ENCODE data around the gene PNKD. TPM values are rescaled to one million over a fixed set of nuclear protein-coding genes. Genes with fewer than 3 reads are reported as not detected.

Gene PNKD
- total and polyA plus RNA-seq, 2 of the 8 experiments (the other 6 are each of a cell fraction or from before 2014, with no cell fraction given), result 43.9 to 65.4 TPM

GRCh38 chr2:218281449-218281848 is 11.1 kb downstream of the PNKD start:
- CTCF ChIA-PET (ENCODE audit: partially characterized antibody), result interaction anchor here (0.5 to 9.2 kb wide), 4 partner anchors 8 to 426 kb away, joined by 3 to 131 read pairs (median 4); partner anchors contain the start of genes AAMP and PNKD
- no peak overlapping the region for H2BK15ac ChIP-seq (ENCODE audit: low read length)
- H4K8ac ChIP-seq (ENCODE audit: extremely low read depth, insufficient read depth, low read length), result no peak overlapping the region
- H3K4me3 ChIP-seq (ENCODE audit: extremely low read depth in 1 of 4, insufficient read depth in 2 of 4, low read depth in 3 of 4, low read length in 4 of 4), result no peak overlapping the region
- DNase-seq (ENCODE audit: low read depth in 1 of 2, low spot score in 2 of 2) (no peak), FAIRE-seq (no peak)
- no peak overlapping the region for H2AK5ac ChIP-seq (ENCODE audit: low read depth, low read length)
- no peak overlapping the region for H4K91ac ChIP-seq (replicated peaks; ENCODE audit: insufficient read length, low read length)
- no peak overlapping the region for H2AFZ ChIP-seq (ENCODE audit: low read length)
- TF ChIP-seq BACH1 (IDR thresholded peaks at IDR 0.05; ENCODE audit: low read length) (no peak), USF2 (IDR thresholded peaks at IDR 0.05; ENCODE audit: low read length) (no peak), FOSL1 (IDR thresholded peaks at IDR 0.05; ENCODE audit: insufficient read depth, low read depth, low read length) (no peak), SRF (IDR thresholded peaks at IDR 0.05; ENCODE audit: low read depth, low read length) (no peak), ZNF274 (IDR thresholded peaks at IDR 0.05; ENCODE audit: borderline replicate concordance, extremely low read depth, low read length) (no peak), SP4 (IDR thresholded peaks at IDR 0.05; ENCODE audit: low read length) (no peak), RBBP5 (IDR thresholded peaks at IDR 0.05; ENCODE audit: borderline replicate concordance, low read depth, low read length) (no peak), BRCA1 (IDR thresholded peaks at IDR 0.05; ENCODE audit: low read depth, low read length) (no peak)
- no peak overlapping the region for H3K4me2 ChIP-seq (ENCODE audit: insufficient read depth in 1 of 2, low read depth in 2 of 2, low read length in 2 of 2)
- H3K18ac ChIP-seq (ENCODE audit: extremely low read depth, low read length), result no peak overlapping the region
- H4K5ac ChIP-seq (ENCODE audit: insufficient read length, low read depth, low read length), result no peak overlapping the region
- H2BK12ac ChIP-seq (ENCODE audit: low read depth, low read length), result no peak overlapping the region
- H3K14ac ChIP-seq (ENCODE audit: insufficient read length), result no peak overlapping the region
- no peaks in the 10 kb centered on the region for H3K9me3 ChIP-seq (ENCODE audit: insufficient read depth in 2 of 2, low read depth in 1 of 2, low read length in 1 of 2)
- H3K23ac ChIP-seq (ENCODE audit: insufficient read length), result no peak overlapping the region
- peaks cover 0 to 5% (median 1%) of the 10 kb centered on the region in 4 experiments; a peak in 3 of 7 replicates for H3K4me1 ChIP-seq (replicated peaks in 1 of 4; ENCODE audit: control insufficient read depth in 3 of 4, insufficient read depth in 4 of 4, low read length in 3 of 4)
- POLR2A ChIA-PET (ENCODE audit: partially characterized antibody), result interaction anchor here (0.8 to 1.9 kb wide), 2 partner anchors 86 to 253 kb away, joined by 3 to 4 read pairs; no protein-coding TSS in a partner anchor
- H3K36me3 ChIP-seq (ENCODE audit: control insufficient read depth in 2 of 4, insufficient read depth in 4 of 4, low read length in 3 of 4), result peaks cover 0 to 13% (median 0%) of the 10 kb centered on the region in 4 experiments; a peak in 3 of 8 replicates
- peaks cover 0 to 15% of the 10 kb centered on the region in 2 experiments for H4K20me1 ChIP-seq (replicated peaks in 1 of 2; ENCODE audit: control insufficient read depth in 1 of 2, insufficient read depth in 2 of 2, low read length in 2 of 2)
- no peaks in the 10 kb centered on the region for H3K23me2 ChIP-seq (ENCODE audit: low read depth, low read length)
- H3K9ac ChIP-seq (replicated peaks in 1 of 4; ENCODE audit: extremely low read depth in 1 of 4, low read depth in 3 of 4, low read length in 3 of 4), result no peak overlapping the region
- WGBS, 2 experiments (ENCODE audit: extremely low coverage in 1 of 2, insufficient coverage in 1 of 2, insufficient read length in 1 of 2, insufficient replicate concordance in 2 of 2, low coverage in 1 of 2, low lambda C conversion rate in 2 of 2, missing lambda C conversion rate in 1 of 2), result 86% methylated on average over 3 of the region's 3 CpGs; no CpG with 5 or more reads in 1 of the 2 experiments
- no peak overlapping the region for H3K56ac ChIP-seq (replicated peaks; ENCODE audit: insufficient read length, low read depth, low read length)
- H3K79me2 ChIP-seq (ENCODE audit: control insufficient read depth in 1 of 2, insufficient read depth in 2 of 2, low read length in 2 of 2), result no peaks in the 10 kb centered on the region
- H3K4ac ChIP-seq (replicated peaks; ENCODE audit: insufficient read length, low read depth, low read length), result no peak overlapping the region
- H2BK5ac ChIP-seq (ENCODE audit: low read depth, low read length), result no peak overlapping the region
- no peak overlapping the region for H3K27ac ChIP-seq (ENCODE audit: low read depth, low read length)
- 0 out of 2 replicates have a peak, but pooled peaks cover 4% of the 10 kb centered on the region for H3K79me1 ChIP-seq (ENCODE audit: low read depth, low read length)
- H2BK120ac ChIP-seq (replicated peaks; ENCODE audit: low read depth, low read length), result no peak overlapping the region
- H2BK20ac ChIP-seq (ENCODE audit: low read length), result no peak overlapping the region
- no peaks in the 10 kb centered on the region for H3K27me3 ChIP-seq (replicated peaks in 1 of 4; ENCODE audit: control insufficient read depth in 3 of 4, extremely low read depth in 1 of 4, insufficient read depth in 3 of 4, low read length in 3 of 4)
